NCI-H69 (cell line): ENCODE measurements around the gene ALCAM.

Experiments used
- DNase-seq: peaks from one replicate; lab custom pipeline; 2025; lab: John Stamatoyannopoulos, UW

The ALCAM gene

DNA sequence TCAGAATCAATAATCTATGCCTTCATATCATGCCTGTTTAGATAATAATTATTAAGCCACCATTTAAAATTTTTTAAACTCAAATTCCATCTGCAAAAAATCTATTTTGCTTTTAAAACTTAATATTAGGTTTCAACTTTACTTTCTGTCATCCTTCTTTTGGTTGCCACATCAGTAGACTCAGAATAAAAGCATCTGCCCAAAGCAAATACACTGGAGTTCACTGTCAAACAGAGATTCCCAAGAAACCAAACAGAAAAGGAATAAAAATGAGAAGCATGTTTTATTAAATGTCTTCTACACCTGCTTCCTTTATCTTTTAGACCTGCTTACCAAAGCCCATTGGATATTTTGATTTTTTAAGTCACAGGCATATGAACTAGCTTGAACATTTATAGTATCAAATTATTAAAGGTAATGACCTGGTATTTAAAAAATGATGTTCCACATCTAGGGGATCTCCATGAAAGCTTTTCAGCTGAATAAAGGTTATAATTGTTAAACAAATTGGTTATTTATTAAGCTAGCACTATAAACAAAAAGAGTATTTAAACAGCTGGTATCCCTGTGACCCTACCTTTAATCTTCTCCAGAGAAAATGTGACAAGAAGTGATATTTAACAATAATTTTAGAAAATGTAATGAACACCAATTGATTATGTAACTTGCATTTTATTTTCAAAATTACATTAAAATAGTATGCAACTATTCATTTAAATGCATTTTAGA lies 62.5 kb downstream of the ALCAM start:
- peak; percentile 75 for DNase-seq

DNA sequence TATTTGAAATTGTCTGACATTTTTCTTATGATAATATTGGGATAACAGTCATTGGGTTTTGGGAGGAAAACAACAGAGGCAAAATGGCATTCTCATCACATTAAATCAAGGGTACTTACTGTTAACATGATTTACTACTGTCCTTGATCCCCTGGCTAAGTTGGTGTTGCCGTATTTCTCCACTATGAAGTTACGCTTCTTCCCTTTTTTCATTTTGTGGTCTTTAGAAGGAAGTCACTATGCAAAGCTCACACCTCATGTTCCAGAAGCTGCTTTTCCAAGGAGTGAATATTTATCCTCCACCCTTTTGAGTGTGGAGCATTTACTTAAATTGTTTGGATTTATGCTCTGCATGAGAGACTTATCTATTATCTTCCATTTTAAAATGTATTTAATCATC lies 63.7 kb downstream of the ALCAM start:
- peak; percentile 22 for DNase-seq

- peak; percentile 73 for DNase-seq
Observed at GRCh38 chr3:105431200-105431599, 64.5 kb downstream of the ALCAM start.

DNA sequence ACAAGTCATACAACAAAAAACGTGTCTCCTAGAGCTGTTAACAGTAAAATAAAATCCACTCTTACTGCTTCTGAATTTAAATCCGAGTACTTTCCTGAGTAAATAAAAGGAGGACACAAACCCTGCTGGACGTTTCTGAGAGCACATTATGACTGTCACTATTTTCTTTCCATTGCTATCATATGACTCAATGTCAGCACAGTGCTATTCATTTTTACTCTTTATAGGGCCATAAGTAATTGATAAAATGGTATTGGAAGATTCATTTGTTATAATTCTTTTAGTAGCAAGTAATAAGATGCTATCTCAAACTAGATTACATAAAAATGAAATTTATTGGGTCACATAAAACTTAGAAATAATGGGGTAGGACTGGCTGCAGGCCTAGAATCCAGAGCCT lies 68.6 kb downstream of the ALCAM start:
- DNase-seq: no peak

- no peak for DNase-seq
Observed at GRCh38 chr3:105436687-105437086, 70.0 kb downstream of the ALCAM start.

DNA sequence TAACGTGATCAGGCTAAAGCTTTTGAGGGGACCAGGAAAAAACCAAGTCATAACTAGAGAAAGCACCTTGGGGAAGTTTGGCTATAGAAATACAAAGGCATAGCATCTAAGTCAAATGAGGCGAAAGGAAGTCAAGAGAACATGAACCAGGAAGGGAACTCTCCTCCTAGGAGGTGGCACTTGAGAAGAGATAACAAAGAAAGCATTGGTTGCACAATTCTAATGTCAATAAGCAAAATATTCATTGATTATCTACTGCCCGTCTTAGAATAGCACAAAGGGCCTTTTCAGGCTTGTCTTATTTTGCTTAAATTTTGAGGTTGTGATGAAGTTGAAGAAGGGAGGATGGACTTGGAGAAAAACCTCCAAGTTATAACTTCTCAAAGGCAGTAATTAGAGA lies 73.4 kb downstream of the ALCAM start:
- DNase-seq: no peak

DNA sequence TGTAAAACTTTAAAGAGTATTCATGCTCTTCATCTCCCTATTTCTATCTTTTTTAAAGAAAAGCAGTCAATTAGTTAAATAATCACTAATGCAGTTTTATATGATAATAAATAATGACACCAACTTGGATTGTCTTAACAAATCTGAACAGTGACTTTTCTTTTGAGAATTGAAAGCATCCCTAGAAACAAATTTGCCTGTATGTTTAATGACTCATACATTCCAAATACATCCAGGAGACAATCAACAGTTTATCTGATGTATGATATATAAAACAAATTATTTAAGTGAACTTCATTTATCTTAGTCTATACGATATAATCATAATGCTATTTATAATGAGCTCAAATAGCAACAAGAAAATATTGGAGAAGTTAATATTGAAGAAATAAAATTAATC lies 78.0 kb downstream of the ALCAM start:
- no peak for DNase-seq

DNA sequence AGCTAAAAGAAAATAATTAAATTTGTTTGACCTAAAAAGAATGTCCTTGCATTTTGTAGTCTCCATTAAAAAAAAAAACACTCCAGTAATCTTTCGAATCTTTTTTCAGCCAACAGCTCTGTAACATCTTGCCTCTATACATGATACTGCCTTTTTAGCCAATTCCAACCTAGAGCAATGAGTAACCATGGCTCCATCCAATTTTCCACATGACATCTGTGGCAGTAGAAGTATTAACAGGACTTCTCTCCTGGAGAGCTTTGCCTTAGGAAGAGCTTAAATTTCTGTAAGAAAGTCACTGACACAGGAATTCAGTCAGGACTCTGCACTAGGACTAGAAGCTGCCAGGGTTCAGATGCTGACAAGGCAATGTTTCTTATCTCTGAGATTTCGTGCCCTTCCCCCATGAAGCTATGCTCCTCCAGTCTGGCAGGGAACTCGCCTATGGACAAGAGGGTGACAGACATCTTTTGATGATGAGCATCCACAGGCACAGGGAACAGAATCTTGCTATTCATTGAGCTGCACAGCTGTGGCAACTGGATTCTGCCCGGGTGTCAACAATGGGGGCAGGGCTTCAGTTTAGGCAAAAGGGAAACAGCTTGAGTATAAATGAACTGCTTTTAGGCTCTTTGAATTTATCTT lies 81.8 kb downstream of the ALCAM start:
- DNase-seq: peak; percentile 38

GRCh38 chr3:105449414-105449813 lies 82.7 kb downstream of the ALCAM start:
- DNase-seq: no peak

GRCh38 chr3:105456017-105456416 lies 89.3 kb downstream of the ALCAM start:
- no peak for DNase-seq

DNA sequence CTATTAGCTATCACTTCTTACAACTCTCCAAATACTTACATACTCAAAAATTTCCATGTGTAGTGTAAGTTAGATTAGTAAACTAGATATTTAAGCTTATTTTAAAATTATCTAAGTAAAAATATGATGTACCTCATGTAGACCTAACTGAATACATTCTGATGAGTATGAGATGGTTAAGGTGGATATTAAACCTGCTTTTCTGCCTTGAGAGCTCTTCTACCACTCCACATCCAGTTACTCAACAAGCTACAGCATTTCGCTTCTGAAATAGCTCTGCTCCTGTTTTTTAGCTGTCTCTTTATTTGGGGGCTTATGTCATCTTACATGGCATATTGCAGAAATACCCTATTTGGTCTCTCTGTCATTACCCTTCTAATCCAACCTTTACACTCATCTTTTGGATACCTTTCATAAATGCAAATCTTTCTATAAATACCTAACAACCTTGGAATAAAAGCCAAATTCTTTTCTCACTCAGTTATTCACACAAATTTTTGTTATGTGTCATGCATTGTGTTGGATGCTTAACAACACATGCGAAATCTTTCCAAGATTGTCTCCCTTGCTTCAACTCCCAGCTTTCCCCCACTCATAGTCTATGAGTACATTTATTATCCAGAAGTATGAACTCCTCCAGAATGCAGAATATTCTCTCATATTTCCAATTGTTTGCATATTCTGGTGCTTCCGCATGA lies 92.0 kb downstream of the ALCAM start:
- no peak for DNase-seq

GRCh38 chr3:105459566-105460290 lies 93.0 kb downstream of the ALCAM start:
- no peak for DNase-seq

DNA sequence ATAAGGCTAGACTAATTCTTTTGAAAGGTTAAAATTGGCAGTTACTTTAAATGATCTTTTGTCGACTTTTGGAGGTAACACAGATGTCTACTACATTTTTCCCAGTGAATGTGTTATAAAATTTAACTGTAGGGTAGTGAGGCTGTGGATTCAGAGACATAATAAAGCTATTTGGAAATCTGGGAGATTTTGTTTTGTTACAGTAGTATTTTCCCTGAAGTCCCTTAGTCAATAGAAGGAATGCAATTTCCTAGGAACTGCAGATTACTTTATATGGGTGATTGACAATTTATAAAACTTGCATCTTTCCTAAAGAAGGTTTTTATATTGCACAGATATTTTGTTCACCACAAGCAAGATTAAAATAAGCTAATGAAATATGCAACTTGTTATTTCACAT lies 96.9 kb downstream of the ALCAM start:
- no peak for DNase-seq

DNA sequence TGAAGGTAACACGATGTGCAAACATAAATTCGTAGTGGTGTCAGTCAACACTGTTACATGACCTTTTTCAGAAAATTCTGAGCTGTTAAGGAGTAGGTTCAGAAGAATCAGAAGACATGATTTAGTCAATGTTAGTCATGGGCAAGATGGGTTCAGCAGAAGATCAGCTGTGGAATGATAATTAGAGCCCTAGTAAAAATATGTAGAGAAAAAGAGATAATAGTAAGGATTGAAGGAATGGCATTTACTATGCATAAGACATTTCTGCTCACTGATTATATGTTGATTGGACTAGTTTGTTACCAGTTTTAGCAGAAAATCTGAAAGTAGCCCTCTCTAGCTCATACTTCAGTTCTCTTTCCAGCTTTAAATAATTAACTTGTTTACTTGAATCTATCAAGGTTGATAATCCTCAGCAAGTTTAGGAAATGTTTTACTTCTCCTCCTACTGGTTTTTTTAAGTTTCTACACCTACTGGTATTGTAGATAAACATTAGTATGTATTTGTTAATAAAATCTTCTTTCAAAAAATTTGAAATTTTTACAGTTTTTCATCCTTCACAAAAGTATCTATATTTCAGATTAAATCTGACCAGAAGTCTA lies 98.6 kb downstream of the ALCAM start:
- DNase-seq: no peak

GRCh38 chr3:105466072-105466471 lies 99.4 kb downstream of the ALCAM start:
- no peak for DNase-seq

DNA sequence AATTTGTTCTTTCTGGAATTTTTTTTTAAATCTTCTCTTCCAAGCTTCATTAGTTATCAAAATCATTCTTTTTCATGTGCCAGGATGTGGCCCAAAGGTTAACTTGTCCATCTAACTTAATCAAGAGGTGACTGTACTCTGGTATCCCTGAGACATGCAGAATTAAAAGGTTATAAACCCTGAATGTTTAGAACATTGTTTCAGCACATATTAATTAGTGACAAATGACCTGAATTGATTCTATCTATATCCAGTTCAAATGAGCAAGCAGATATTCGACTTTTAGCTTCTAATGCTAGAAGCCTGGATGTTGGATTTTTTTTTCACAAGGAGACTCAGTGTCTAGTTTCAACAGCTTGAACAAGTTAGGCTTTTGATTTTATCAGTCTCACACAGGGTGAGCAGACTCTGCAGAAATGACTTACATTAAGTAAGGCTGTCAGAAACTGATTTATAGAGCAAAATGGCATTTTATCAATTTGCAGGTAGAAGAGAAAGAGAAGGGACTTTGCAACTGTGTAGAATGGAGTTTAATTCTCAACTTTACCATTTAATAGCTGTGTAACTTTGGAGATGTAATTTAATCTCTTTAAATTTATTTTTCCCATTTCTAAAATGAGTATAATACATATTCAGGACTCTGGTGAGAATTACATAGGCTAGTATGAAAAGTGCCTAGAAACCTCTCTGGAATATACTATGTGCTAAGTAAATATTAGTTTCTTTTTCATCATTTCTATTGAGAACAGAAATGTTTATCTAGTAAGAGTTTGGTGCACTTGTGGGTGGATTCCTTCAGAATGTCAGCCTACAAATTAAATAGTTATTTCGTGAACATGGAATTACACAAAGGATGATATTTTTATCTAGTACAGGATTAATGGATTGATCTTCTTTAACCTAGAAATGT lies 100.0 kb downstream of the ALCAM start:
- peak; percentile 26 for DNase-seq

GRCh38 chr3:105470851-105471250 lies 104.1 kb downstream of the ALCAM start:
- DNase-seq: no peak

GRCh38 chr3:105473521-105474223 lies 107.0 kb downstream of the ALCAM start:
- DNase-seq: peak; percentile 85

DNA sequence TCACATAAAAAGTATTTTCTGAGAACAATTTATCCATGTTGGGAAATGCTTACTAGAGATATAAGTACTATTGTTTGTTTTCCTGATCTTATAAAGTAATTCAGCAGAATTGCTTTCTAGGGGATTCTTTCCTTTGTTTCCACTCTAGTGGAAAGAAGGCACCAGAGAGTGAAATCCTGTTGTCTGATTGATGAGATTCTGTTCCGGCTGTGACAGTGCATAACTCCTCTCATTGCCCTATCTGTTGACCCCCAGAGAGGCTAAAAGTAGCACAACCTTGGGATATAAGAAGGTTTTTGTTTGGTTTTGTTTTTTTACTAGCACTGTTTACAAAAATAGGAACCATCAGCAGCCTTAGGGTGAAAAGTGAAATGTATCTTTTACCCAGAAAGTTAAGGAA lies 114.1 kb downstream of the ALCAM start:
- DNase-seq: peak; percentile 7

DNA sequence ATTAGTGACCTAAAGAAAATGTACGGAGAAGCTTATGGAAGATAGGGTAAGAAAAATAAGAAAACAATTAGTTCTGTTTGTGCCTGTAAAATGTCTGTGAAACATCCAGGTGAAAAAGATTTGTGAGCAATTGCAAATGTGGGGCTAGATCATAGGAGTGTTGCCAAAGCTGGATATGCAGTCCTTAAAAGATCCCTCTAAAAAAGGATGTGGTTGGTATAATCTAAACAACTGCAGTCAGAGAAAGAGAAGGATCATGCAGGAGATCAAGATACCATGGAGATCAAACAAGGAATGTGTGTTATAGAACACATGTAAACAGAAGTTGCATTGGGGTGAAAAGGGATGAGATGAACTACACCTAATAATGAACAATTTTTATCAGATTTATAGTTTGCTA lies 116.8 kb downstream of the ALCAM start:
- DNase-seq: no peak
